SH-SY5Y (cell line): ENCODE measurements around the gene OR2V2.

Source experiments
- GATA2 ChIP-seq: IDR thresholded peaks from 2 replicates; pipeline ENCODE4 v1.6.1; 2011; ENCODE audit warnings: mild to moderate bottlenecking, low read depth, low read length
- GATA3 ChIP-seq: IDR thresholded peaks from 2 replicates; pipeline ENCODE4 v1.6.1; 2011; ENCODE audit warnings: low read depth, mild to moderate bottlenecking, low read length, moderate library complexity

DNA sequence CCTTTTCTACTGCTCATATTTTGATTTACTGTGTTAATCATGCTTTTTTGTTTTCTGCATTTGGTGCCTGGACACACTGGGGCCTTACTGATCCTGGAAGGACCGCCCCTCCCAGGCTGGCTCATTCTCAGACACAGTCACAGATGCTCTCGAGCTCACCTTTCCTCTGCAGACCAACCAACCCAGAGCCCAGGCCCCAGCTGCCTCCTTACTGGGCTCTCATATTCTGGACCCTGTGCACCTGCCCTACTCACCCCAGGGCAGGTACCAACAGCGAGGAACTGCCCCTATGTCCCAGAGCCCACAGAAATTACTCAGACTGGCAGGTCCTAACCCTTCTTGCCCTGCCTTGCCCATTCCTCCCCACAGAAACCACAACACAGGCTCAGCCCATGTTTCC is 6.6 kb upstream of the OR2V2 start:
- TF ChIP-seq GATA3 = no peak
- TF ChIP-seq GATA2 = no peak
